ENCODE measurements around the gene ANTKMT. TPM values are rescaled to one million over a fixed set of nuclear protein-coding genes. Genes with fewer than 3 reads are reported as not detected.

ANTKMT gene
- total and polyA plus RNA-seq, 2 experiments from 2014 or later = 38.8 to 81.8 TPM

- H3K79me2 ChIP-seq = no peaks in the 10 kb centered on the region
- no peaks in the 10 kb centered on the region for H3K36me3 ChIP-seq (replicated peaks; ENCODE audit: insufficient read depth, low read depth)
- H3K4me1 ChIP-seq (ENCODE audit: insufficient read depth) = peaks cover 17% of the 10 kb centered on the region
- H3K4me3 ChIP-seq = peak overlapping the region; percentile 38
- H3K27me3 ChIP-seq = peaks cover 7% of the 10 kb centered on the region
- H4K20me1 ChIP-seq (ENCODE audit: insufficient read depth, poor library complexity, severe bottlenecking) = no peaks in the 10 kb centered on the region
- H3K27ac ChIP-seq = no peak overlapping the region
- no peaks in the 10 kb centered on the region for H3K9me2 ChIP-seq (replicated peaks; ENCODE audit: insufficient read depth)
- DNase-seq (ENCODE audit: low spot score) = peak; percentile 85
- no peak for TF ChIP-seq CTCF (IDR thresholded peaks at IDR 0.05; ENCODE audit: poor library complexity)
- TF ChIP-seq EZH2phosphoT487 (IDR thresholded peaks at IDR 0.05; ENCODE audit: low read depth, severe bottlenecking, unreplicated experiment) = no peak
- no peak for TF ChIP-seq EZH2 (IDR thresholded peaks at IDR 0.05; ENCODE audit: borderline replicate concordance)
- H3K9me3 ChIP-seq (ENCODE audit: low read depth) = no peaks in the 10 kb centered on the region
- peak overlapping the region; percentile 99 for H3K4me2 ChIP-seq
- peak overlapping the region; percentile 45 for H2AFZ ChIP-seq
- 2% methylated on average over 8 of the region's 80 CpGs for WGBS (ENCODE audit: low lambda C conversion rate, missing lambda C conversion rate)
Observed at GRCh38 chr16:728131-728889, 7.4 kb downstream of the ANTKMT start.

- DNase-seq (ENCODE audit: low spot score) = no peak
- Histone ChIP-seq H3K9me3 (ENCODE audit: low read depth) (no peaks in the 10 kb centered on the region), H2AFZ (no peak overlapping the region), H3K4me1 (ENCODE audit: insufficient read depth) (peaks cover 17% of the 10 kb centered on the region), H3K27ac (no peak overlapping the region), H3K36me3 (replicated peaks; ENCODE audit: insufficient read depth, low read depth) (no peaks in the 10 kb centered on the region), H3K9me2 (replicated peaks; ENCODE audit: insufficient read depth) (no peaks in the 10 kb centered on the region), H3K79me2 (no peaks in the 10 kb centered on the region), H3K27me3 (peaks cover 7% of the 10 kb centered on the region), H4K20me1 (ENCODE audit: insufficient read depth, poor library complexity, severe bottlenecking) (no peaks in the 10 kb centered on the region), H3K4me3 (no peak overlapping the region), H3K4me2 (peak overlapping the region; percentile 99)
- TF ChIP-seq CTCF (IDR thresholded peaks at IDR 0.05; ENCODE audit: poor library complexity) (no peak), EZH2 (IDR thresholded peaks at IDR 0.05; ENCODE audit: borderline replicate concordance) (no peak), EZH2phosphoT487 (IDR thresholded peaks at IDR 0.05; ENCODE audit: low read depth, severe bottlenecking, unreplicated experiment) (no peak)
- 71% methylated on average over 47 of the region's 55 CpGs for WGBS (ENCODE audit: low lambda C conversion rate, missing lambda C conversion rate)
Observed at GRCh38 chr16:728890-729744, 8.2 kb downstream of the ANTKMT start.

- Histone ChIP-seq H2AFZ (no peak overlapping the region), H3K9me3 (ENCODE audit: low read depth) (no peaks in the 10 kb centered on the region), H3K4me3 (no peak overlapping the region), H3K27me3 (peaks cover 7% of the 10 kb centered on the region), H3K4me1 (ENCODE audit: insufficient read depth) (peaks cover 17% of the 10 kb centered on the region), H3K79me2 (no peaks in the 10 kb centered on the region), H3K4me2 (no peak overlapping the region), H3K27ac (no peak overlapping the region), H3K9me2 (replicated peaks; ENCODE audit: insufficient read depth) (no peaks in the 10 kb centered on the region), H3K36me3 (replicated peaks; ENCODE audit: insufficient read depth, low read depth) (no peaks in the 10 kb centered on the region), H4K20me1 (ENCODE audit: insufficient read depth, poor library complexity, severe bottlenecking) (no peaks in the 10 kb centered on the region)
- TF ChIP-seq CTCF (IDR thresholded peaks at IDR 0.05; ENCODE audit: poor library complexity) = no peak
- TF ChIP-seq EZH2 (IDR thresholded peaks at IDR 0.05; ENCODE audit: borderline replicate concordance) = no peak
- no peak for TF ChIP-seq EZH2phosphoT487 (IDR thresholded peaks at IDR 0.05; ENCODE audit: low read depth, severe bottlenecking, unreplicated experiment)
- whole genome bisulfite sequencing (ENCODE audit: low lambda C conversion rate, missing lambda C conversion rate) = 95% methylated on average over 36 of the region's 37 CpGs
- DNase-seq (ENCODE audit: low spot score) = no peak
Observed at GRCh38 chr16:729768-730665, 9.1 kb downstream of the ANTKMT start.
